Endothelial cell (in vitro differentiated cells): ENCODE measurements around the gene AWAT1. TPM values are rescaled to one million over a fixed set of nuclear protein-coding genes. Genes with fewer than 3 reads are reported as not detected.
"Not testable (repeated sequence)": the region's sequence is repeated elsewhere in the genome, so short reads cannot be mapped to it uniquely, and the experiment has no call there.

Source experiments
- DNase-seq: peaks from one replicate; pipeline ENCODE4 v3.0.0; 2021; ENCODE audit warnings: low spot score
- H3K27ac Mint-ChIP-seq: one replicate; pipeline ENCODE4 v1.8.0; 2021; ENCODE audit warnings: mixed read lengths, inconsistent platforms; ENCODE audit not compliant: unreplicated experiment
- H3K27me3 Mint-ChIP-seq: one replicate; pipeline ENCODE4 v1.8.0; 2021; ENCODE audit warnings: mild to moderate bottlenecking, moderate library complexity, mixed read lengths, inconsistent platforms; ENCODE audit not compliant: unreplicated experiment
- H3K36me3 Mint-ChIP-seq: one replicate; pipeline ENCODE4 v1.8.0; 2021; ENCODE audit warnings: mild to moderate bottlenecking, low read depth, mixed read lengths, inconsistent platforms; ENCODE audit not compliant: unreplicated experiment
- H3K4me1 Mint-ChIP-seq: one replicate; pipeline ENCODE4 v1.8.0; 2021; ENCODE audit warnings: mild to moderate bottlenecking, mixed read lengths, inconsistent platforms; ENCODE audit not compliant: unreplicated experiment
- H3K4me3 Mint-ChIP-seq: one replicate; pipeline ENCODE4 v1.8.0; 2021; ENCODE audit warnings: mild to moderate bottlenecking, mixed read lengths, inconsistent platforms; ENCODE audit not compliant: unreplicated experiment
- H3K9me3 Mint-ChIP-seq: one replicate; pipeline ENCODE4 v1.8.0; 2021; ENCODE audit warnings: mixed read lengths, inconsistent platforms; ENCODE audit not compliant: unreplicated experiment
- long read RNA-seq: library from polyadenylated mRNA; unstranded; transcript quantifications from one replicate; pipeline ENCODE4 v2.0.0, GENCODE V29; 2020; ENCODE audit not compliant: unreplicated experiment
- total RNA-seq: library from RNA; stranded (reverse); fragmentation: NEBNext Ultra II Directional; extraction: Animal tissue kit (Norgen Biotek cat#: 25700); gene quantifications from one replicate; pipeline ENCODE4 v1.2.1, GENCODE V29; 2021; ENCODE audit not compliant: unreplicated experiment
- TF ChIP-seq, protein P1 (sequence below): fragments of 200-600 bp; sonication (generic); IDR thresholded peaks from one replicate; pipeline ENCODE4 v1.5.0; 2021; ENCODE audit warnings: antibody characterized with exemption; ENCODE audit not compliant: unreplicated experiment

AWAT1 gene
- not detected for total RNA-seq
- long read RNA-seq: 0 reads

DNA sequence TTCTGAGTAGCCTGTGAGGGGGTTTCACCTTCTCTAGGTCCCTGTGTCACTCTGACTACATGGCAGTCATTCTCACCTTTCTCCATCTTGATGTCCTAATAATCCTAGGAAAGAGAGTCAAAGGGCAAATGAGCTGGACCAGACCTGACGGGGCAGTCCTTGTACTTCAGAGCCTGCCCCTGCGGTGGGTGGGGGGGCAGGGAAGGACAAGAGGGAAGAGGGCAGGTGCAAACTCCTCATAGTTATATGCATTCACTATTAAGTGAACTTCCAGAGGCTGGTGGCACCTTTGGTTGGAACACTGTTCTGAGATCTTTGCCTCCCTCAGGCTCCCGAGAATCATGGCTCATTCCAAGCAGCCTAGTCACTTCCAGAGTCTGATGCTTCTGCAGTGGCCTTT, at the start of gene AWAT1:
Gene AWAT1, plus strand, starts transcription at position 301 of the 400 bp plus-strand sequence. Its CDS starts 41 bp downstream, at position 342.
- no peaks in the 10 kb centered on the region for H3K27me3 Mint-ChIP-seq
- H3K36me3 Mint-ChIP-seq: no peaks in the 10 kb centered on the region
- H3K27ac Mint-ChIP-seq: no peak within 1 kb of the TSS
- TF ChIP-seq, protein P1, sequence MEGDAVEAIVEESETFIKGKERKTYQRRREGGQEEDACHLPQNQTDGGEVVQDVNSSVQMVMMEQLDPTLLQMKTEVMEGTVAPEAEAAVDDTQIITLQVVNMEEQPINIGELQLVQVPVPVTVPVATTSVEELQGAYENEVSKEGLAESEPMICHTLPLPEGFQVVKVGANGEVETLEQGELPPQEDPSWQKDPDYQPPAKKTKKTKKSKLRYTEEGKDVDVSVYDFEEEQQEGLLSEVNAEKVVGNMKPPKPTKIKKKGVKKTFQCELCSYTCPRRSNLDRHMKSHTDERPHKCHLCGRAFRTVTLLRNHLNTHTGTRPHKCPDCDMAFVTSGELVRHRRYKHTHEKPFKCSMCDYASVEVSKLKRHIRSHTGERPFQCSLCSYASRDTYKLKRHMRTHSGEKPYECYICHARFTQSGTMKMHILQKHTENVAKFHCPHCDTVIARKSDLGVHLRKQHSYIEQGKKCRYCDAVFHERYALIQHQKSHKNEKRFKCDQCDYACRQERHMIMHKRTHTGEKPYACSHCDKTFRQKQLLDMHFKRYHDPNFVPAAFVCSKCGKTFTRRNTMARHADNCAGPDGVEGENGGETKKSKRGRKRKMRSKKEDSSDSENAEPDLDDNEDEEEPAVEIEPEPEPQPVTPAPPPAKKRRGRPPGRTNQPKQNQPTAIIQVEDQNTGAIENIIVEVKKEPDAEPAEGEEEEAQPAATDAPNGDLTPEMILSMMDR: no peak
- peaks cover 3% of the 10 kb centered on the region for H3K4me1 Mint-ChIP-seq
- DNase-seq: no peak
- no peak within 1 kb of the TSS for H3K4me3 Mint-ChIP-seq
- no peaks in the 10 kb centered on the region for H3K9me3 Mint-ChIP-seq

DNA sequence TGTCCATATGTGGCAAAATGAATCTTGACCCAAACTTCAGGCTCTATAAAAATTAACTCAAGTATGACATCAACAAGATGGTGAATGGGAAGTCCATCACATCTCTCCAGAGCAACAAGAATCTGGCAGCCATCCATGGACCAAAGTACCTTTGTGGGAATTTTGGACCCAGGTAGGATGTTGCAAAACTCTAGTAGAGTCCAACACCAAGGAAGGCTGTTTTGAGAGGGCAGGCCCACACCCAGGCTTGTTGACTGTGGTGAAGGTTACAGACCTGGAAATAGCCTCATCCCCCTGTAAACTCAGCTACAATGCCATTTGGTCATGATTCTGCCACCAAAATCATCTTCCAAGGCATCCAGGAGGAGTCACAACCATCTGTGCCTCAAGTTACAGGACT, 44.2 kb upstream of the AWAT1 start:
- Mint-ChIP-seq H3K9me3 (no peaks in the 10 kb centered on the region), H3K27ac (no peak overlapping the region), H3K4me3 (no peak overlapping the region), H3K4me1 (no peaks in the 10 kb centered on the region), H3K27me3 (no peaks in the 10 kb centered on the region), H3K36me3 (no peaks in the 10 kb centered on the region)
- TF ChIP-seq, protein P1: no peak
- no peak for DNase-seq

DNA sequence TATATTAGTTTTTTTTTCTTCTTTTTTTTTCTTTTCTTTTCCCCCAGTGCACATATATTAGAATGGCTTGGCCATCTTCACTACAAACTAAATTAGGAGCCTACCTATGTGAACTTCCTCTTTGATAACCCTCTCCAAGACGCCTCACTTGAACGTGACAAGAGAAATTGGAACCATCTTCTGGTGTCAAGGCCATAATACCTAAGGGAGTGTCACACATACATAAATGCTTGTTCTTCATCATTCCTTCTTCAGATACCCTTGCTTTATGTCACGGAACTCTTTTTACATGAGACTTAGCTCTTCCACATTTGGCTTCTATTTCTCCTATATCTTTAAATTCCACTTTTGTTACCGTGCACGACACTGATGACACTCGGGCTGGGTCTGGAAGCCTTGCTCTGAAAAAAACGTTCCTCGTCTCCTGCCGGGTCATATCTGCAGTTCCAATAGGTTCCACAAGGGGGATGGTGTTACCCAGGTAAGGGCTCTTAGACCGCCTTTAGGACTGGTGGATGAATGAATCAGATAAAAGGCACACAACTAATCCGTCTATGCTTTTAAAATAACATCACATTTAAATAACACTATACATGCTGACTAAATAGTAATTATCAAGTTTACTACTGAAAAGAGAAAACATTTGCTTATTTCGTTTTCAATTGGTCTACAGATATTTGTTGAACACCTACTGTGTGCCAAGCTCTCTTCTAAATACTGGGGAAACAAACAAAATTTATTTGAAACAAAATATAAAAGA, 37.3 kb upstream of the AWAT1 start:
- Mint-ChIP-seq H3K9me3 (no peaks in the 10 kb centered on the region), H3K27ac (no peak overlapping the region), H3K27me3 (no peaks in the 10 kb centered on the region), H3K4me1 (no peaks in the 10 kb centered on the region), H3K36me3 (no peaks in the 10 kb centered on the region), H3K4me3 (no peak overlapping the region)
- TF ChIP-seq, protein P1: peak; percentile 57
- DNase-seq: peak; percentile 54

DNA sequence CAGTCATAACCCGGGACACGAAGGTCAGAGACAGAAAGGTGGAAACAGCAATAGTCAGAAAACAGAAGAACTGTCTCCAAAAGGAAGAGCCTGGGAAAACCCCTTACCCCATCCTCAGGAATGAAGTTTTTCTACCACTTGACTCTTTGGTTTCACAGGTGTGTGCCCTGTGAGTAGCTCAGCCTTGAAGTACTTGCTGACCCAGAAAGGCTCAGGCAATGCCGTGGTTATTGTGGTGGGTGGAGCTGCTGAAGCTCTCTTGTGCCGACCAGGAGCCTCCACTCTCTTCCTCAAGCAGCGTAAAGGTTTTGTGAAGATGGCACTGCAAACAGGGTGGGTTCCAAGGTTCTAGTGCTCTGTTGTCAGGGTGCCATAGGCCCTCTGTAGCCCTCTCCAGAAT, 32.7 kb upstream of the AWAT1 start:
- no peaks in the 10 kb centered on the region for H3K27me3 Mint-ChIP-seq
- no peak overlapping the region for H3K27ac Mint-ChIP-seq
- no peaks in the 10 kb centered on the region for H3K4me1 Mint-ChIP-seq
- no peaks in the 10 kb centered on the region for H3K36me3 Mint-ChIP-seq
- no peaks in the 10 kb centered on the region for H3K9me3 Mint-ChIP-seq
- H3K4me3 Mint-ChIP-seq: no peak overlapping the region
- DNase-seq: no peak
- TF ChIP-seq, protein P1: no peak

DNA sequence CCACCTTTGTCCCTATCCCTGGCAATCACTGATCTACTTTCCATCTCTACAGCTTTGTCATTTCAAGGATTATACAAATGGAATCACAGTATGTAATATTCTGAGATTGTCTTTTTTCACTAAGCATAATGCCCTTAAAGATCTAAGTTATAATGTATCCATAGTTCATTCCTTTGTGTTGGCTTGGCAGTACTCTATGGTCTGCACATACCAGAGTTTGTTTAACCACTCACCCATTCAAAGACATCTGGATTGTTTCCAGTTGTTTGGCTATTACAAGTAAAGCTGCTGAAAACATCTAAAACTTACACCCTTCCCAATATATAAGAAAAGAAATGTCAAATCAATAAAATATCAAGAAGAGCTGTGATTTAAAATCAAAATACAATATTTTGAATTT, 26.0 kb upstream of the AWAT1 start:
- no peak for DNase-seq
- no peak overlapping the region for H3K27ac Mint-ChIP-seq
- no peaks in the 10 kb centered on the region for H3K9me3 Mint-ChIP-seq
- TF ChIP-seq, protein P1: no peak
- peaks cover 3% of the 10 kb centered on the region for H3K27me3 Mint-ChIP-seq
- H3K4me1 Mint-ChIP-seq: no peaks in the 10 kb centered on the region
- H3K4me3 Mint-ChIP-seq: no peak overlapping the region
- no peaks in the 10 kb centered on the region for H3K36me3 Mint-ChIP-seq

DNA sequence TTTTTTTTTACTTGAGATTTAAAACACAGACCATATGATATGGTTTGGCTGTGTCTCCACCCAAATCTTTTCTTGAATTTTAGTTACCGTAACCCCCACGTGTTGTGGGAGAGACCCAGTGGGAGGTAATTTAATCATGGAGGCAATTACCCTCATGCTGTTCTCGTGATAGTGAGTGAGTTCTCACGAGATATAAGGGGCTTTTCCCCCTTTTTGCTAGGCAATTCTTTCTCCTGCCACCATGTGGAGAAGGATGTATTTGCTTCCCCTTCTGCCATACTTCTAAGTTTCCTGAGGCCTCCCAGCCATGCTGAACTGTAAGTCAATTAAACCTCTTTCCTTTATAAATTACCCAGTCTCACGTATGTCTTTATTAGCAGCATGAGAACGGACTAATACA, 24.9 kb upstream of the AWAT1 start:
- H3K4me3 Mint-ChIP-seq, H3K27ac Mint-ChIP-seq, DNase-seq, H3K27me3 Mint-ChIP-seq, H3K4me1 Mint-ChIP-seq, H3K9me3 Mint-ChIP-seq, H3K36me3 Mint-ChIP-seq: not testable (repeated sequence)
